GM21367 (cell line): ENCODE measurements around the gene RASGRF1.

Source experiments
- ATAC-seq: cut with Tn5 transposase; IDR thresholded peaks from one replicate; pipeline ENCODE4 v1.9.1; 2021; ENCODE audit not compliant: unreplicated experiment

RASGRF1 gene

GRCh38 chr15:78915341-78916087 lies 175.1 kb downstream of the RASGRF1 start:
- no peak for ATAC-seq

DNA sequence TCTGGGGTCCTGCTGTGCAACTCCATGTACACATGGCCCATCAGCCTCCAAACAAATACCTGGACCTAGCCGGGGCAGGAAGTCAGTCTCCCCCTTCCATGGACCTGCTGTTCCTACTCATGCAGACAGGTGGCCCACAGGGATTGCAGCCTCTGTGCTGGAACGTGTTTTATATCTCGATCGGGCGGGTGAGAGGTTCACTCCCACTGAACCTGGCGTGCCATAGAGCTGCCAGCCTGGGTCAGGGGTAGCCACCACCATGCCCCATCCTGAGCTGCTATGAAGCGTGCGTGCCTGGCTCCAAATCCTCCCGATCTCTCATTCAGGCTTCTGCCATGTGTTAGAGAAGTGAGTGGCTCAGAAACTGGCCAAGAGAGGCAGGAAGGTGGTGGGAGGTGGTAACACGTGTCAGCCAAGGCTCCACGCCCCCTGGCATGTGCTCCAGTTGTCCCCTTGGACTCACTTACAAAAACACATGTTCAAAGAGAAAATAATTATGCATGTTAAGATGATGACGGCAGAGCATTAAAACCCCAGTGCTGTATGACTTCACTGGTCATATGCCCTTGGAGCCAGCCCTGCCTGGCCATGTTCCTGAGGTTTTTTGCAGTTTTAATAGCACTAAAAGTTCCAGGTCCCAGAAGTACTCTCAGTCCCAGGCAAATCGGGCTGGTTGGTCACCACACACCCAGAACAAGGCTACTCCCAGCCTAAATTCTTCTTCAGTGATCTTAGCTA lies 176.4 kb downstream of the RASGRF1 start:
- no peak for ATAC-seq

- ATAC-seq: no peak
Measured at GRCh38 chr15:78913012-78913411, 177.6 kb downstream of the RASGRF1 start.

DNA sequence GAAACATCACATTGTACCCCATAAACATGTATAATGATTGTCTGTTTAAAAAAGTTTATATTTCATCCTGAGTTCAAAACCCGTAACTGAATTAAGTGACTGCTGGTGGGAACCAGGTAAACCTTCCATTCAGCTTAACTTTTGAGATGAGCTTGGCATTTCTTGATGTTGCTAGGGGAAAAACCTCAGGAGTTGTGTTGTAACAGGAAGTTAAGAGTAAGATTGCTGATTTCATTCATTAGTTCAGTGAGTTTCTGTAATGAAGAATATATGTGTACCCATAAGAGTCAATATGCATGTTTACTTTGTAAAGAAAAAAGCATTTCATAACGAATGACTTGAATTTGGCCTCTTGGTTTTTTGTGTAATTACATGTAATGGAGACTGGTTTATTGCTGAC lies 178.3 kb downstream of the RASGRF1 start:
- no peak for ATAC-seq

GRCh38 chr15:78910271-78910670 lies 180.3 kb downstream of the RASGRF1 start:
- no peak for ATAC-seq
